ENCODE data around the gene DHRS7.
"Not testable (repeated sequence)": the region's sequence is repeated elsewhere in the genome, so short reads cannot be mapped to it uniquely, and the experiment has no call there.

DHRS7 gene

DNA sequence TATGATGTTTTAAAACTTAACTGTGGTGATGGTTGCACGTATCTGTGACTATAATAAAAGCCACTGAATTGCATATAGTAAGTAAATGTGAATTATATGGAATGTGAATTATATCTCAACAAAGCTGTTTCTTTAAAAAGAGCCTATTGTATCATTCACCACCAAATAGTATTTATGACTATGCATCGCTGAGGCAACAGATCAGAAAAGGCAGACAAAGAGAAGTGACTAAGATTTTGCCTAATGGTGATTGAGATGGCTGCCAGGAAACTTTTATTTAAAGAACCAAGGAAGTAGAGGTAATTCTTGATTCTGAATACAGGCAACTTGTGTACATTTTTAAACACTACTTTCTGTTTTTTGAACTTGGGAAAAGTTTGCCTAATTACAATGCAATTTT lies 31.7 kb downstream of the DHRS7 start:
- DNase-seq (ENCODE audit: low read depth): no peak

DNA sequence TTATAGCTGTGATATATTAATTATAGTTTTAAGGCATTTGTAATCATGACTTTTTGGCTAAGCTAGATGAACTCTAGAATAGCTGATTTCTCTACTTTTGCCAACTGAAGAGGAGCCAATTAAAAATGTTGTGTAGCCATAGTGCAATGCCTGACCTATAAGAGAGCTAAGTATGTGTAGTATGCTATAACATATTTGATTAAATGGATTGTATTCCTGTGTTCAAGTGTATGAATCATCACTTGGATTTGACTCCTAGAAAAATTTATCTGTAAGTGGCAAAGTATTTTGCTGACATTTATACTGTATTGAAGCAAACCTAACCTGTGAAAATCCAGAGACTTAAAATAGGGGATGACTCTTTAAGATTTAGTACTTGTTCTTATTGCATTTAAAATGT lies 39.3 kb downstream of the DHRS7 start:
- no peak for DNase-seq (ENCODE audit: low read depth)

DNA sequence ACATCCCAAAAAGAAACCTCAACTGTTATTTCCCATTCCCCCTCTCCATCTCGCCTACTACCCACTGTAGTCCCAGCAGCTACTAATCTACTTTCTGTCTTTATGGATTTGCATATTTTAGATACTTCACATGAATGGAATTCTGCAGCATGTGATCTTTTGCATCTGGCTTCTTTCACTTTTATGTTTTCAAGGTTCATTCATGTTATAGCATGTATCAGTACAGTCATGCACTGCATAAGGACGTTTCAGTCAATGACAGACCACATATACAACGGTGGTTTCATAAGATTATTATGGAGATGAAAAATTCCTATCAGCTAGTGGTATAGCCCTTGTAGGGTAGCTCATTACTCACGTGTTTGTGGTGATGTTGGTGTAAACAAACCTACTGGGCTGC lies 49.0 kb downstream of the DHRS7 start:
- no peak for DNase-seq (ENCODE audit: low read depth)

DNA sequence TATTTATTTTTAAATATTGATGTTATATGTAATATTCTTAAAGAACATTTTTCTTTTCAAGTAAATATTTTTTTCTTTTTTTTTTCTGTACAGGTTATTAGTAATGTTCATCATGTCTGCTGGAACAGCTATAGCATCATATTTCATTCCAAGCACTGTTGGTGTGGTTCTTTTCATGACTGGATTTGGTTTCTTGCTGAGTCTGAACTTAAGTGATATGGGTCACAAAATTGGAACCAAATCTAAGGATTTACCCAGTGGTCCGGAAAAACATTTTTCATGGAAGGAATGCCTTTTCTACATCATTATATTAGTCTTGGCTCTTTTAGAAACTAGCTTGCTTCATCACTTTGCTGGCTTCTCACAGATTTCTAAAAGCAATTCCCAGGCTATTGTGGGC lies 50.3 kb downstream of the DHRS7 start:
- DNase-seq (ENCODE audit: low read depth): no peak

DNA sequence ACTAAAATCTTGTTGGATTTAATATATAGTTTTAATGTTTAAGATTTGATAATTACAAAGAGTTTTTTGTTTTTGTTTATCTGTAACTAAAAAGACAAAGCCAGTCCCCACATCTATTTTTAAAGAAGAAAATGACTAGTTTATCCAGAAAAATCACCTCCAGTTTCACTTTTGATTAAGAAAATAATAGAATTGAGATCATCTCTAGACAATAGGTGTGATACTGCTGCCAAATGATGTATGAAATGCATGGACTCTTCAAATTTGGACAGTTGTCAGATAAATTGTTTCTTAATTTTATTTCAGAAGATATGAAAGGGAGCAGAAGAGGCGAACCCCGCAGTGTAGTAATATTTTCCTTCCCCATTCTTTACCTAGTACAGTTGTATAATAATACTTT lies 53.5 kb downstream of the DHRS7 start:
- no peak for DNase-seq (ENCODE audit: low read depth)

DNA sequence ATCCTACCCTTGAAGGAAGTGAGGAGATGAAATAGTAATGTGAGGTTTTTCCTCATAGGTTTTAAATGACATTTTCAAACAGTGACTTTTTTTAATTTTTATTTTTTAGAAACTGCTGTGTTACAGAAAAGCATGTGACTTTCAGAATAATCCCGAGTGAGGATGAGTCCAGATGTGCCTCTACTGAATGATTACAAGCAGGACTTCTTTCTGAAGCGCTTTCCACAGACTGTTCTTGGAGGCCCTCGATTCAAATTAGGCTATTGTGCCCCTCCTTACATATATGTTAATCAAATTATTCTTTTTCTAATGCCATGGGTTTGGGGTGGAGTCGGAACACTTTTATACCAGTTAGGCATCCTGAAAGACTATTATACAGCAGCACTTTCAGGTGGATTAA lies 57.7 kb downstream of the DHRS7 start:
- no peak for DNase-seq (ENCODE audit: low read depth)

DNA sequence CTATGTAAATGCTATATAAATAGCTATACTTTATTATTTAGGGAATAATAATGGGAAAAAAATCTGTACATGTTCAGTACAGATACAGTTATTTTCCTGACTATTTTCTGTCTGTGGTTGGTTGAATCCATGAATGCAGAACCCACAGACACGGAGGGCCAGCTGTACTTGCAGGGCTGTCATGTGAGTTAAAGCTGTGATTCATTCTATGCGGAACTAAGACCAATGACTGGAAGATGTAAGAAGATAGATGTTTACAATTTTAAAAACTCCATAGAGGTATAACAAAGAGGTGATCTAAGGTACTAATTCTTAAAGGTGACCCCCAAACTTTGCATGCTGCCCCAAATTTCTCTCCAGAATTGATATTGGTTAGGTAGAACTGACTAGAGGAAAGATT lies 58.9 kb downstream of the DHRS7 start:
- DNase-seq (ENCODE audit: low read depth): no peak

DNA sequence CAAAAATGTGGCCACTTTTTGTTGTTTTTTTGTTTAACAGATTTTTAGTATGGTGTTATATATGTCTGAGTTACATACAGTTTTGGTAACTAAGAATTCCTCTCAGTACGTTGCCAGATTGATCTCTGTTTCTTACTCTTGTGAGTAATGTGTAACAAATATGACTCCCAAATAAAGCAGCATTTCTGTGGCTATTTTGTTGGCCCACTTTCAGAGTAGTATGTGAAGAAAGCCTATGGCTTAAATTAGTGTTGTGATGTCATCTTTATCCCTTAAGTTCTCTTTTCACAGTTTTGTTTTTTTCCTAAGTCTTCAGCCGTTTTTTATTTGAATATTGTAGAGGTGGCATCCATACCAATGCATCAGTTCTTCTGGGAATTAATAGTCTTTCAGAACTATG lies 62.8 kb downstream of the DHRS7 start:
- DNase-seq (ENCODE audit: low read depth): no peak

DNA sequence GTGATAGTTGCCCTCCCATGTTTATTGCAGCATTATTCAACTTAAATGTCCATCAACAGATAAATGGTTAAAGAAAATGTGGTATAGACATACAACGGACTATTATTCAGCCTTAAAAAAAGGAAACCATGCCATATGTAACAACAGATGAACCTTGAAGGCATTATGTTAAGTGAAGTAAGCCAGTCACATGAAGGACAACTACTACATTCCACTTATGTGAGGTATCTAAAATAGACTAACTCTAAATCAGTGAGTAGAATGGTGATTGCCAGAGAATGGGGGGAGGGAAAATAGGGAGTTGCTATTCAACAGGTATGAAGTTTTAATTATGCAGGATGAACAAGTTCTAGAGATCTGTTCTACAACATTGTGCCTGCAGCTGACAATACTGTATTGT lies 63.4 kb downstream of the DHRS7 start:
- no peak for DNase-seq (ENCODE audit: low read depth)

DNA sequence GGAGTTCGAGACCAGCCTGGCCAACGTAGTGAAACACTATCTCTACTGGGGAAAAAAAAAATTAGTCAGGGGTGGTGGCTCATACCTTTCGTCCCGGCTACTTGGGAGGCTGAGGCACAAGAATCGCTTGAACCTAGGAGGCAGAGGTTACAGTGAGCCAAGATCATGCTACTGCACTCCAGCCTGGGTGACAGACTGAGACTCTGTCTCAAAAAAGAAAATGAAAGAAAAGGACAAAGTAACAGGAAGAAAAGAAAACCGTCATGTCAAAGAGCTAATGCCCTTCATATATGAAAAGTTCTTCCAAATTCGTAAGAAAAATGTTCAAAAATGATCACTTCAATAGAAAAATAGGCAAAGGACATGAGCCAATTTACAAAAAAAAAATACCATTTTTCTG lies 65.3 kb downstream of the DHRS7 start:
- DNase-seq (ENCODE audit: low read depth): not testable (repeated sequence)

DNA sequence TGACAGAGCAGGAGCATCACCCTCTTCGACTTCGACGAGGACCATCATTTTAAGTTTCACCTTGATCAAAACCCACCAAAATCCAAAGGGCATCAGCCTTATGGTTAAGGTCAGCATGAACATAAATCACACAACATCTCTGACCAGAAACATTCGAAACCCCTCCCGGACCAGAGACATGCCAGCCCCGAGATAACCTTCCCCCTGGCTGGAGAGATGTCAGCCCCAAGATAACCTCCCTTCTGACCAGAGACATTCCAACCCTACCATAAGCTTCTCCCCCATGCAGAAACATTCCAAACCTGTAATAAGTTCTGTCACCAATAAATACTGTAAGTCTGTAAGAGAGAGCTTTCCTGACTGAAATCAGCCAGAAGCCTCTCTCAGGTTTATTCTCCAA lies 67.2 kb downstream of the DHRS7 start:
- DNase-seq (ENCODE audit: low read depth): no peak

DNA sequence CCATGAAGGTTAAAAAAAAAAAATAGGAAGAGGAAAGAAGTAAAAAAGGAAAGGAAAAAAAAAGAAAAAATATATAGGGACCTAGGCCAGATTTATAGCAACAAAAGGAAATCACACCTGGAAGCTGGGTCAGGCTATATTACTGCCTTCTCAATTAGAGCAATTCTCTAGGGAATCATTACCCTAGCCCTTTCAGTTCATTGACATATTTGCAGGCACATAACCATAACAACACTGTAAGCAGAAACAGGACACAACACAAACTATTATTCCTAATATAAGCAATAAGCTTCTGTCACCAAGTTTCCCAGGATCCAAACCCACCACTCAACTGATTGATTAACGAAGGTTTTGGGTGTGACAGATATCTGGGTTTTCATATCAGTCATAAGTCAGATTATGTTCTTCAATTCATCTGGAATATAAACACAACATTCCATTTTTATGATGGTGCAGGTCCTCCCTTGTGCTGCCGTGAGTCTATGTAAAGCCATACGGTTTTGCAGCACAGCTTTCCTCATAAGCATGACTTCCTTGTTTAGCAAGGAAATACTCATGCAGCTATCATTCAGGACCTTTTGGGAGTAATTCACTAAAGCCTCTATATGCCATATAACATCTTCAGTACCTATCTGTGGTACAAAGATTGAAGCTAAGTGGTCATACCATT lies 69.3 kb downstream of the DHRS7 start:
- no peak for DNase-seq (ENCODE audit: low read depth)

DNA sequence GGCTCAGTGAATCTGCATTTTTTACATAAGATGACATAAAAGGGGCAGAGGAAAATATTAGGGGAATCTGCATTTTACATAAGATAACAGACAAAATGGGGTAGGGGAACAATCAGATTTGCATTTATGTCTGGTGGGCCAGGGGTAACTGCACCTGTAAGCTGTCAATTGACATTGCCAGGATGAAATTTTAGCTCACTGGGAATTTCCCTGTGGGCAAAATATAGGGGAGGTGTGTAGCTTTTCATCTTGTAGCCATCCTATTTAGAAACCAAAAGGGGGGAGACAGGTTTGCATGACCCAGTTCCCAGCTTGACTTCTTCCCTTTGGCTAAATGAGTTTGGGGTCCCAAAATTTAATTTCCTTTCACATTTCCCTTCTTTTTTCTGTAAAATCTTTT lies 70.0 kb downstream of the DHRS7 start:
- DNase-seq (ENCODE audit: low read depth): no peak

DNA sequence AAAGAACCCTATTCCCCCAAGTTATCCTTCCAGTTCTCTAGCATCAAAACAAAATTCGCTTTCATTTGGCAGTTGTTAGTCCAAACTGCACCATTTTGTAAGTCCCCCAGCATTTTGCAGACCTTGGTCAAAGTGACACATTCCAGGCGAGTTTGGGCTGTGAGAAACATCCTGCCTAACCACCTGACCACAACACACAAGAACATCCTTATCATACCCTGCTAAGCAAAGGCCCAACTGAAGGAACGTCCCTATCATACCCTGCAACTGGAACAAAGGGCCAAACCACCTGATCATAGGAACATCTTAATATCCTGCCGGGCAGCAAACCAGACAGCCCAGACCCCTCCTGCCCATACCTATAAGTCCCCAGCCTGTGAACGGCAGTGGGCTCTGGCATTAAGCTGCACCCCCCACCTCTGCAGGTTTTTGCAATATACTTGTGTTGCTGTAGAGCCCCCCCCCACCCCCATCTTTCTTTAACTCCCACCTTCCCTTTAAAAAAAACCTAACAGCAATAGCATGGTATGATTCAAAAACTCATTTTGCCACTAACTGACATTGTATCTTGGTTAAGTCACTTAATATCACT lies 70.8 kb downstream of the DHRS7 start:
- no peak for DNase-seq (ENCODE audit: low read depth)
